ENCODE results near the gene HOMER2.

The HOMER2 gene

GRCh38 chr15:82978438-82978837, 25.9 kb upstream of the HOMER2 start:
- Histone ChIP-seq H3K27me3 (ENCODE audit: insufficient read depth, low read length, poor library complexity, severe bottlenecking) (no peaks in the 10 kb centered on the region), H3K4me2 (ENCODE audit: low read depth, low read length, poor library complexity, severe bottlenecking) (no peak overlapping the region), H3K4me1 (ENCODE audit: insufficient read depth, low read length, poor library complexity, severe bottlenecking) (no peaks in the 10 kb centered on the region), H4K20me1 (ENCODE audit: insufficient read depth, low read length, poor library complexity, severe bottlenecking) (no peaks in the 10 kb centered on the region), H3K36me3 (ENCODE audit: insufficient read depth, low read length) (no peaks in the 10 kb centered on the region), H3K4me3 (ENCODE audit: low read length, poor library complexity, severe bottlenecking) (no peak overlapping the region), H3K9me3 (ENCODE audit: insufficient read depth, low read depth, low read length) (no peaks in the 10 kb centered on the region), H3K9ac (ENCODE audit: low read depth, low read length, poor library complexity, severe bottlenecking) (no peak overlapping the region), H3K79me2 (ENCODE audit: insufficient read depth, low read length) (no peaks in the 10 kb centered on the region), H3K9me2 (replicated peaks; ENCODE audit: low read depth, low read length) (no peaks in the 10 kb centered on the region), H2AFZ (ENCODE audit: low read length) (no peak overlapping the region), H3F3A (ENCODE audit: low read depth) (no peaks in the 10 kb centered on the region)
- no peak for TF ChIP-seq CTCF (conservative IDR thresholded peaks at IDR 0.05; ENCODE audit: low read length)
- no peak for TF ChIP-seq EZH2phosphoT487 (IDR thresholded peaks at IDR 0.05; ENCODE audit: borderline replicate concordance)

GRCh38 chr15:82977076-82977475, 24.6 kb upstream of the HOMER2 start:
- TF ChIP-seq CTCF (conservative IDR thresholded peaks at IDR 0.05; ENCODE audit: low read length): no peak
- no peak for TF ChIP-seq EZH2phosphoT487 (IDR thresholded peaks at IDR 0.05; ENCODE audit: borderline replicate concordance)

GRCh38 chr15:82972990-82973389, 20.5 kb upstream of the HOMER2 start:
- no peaks in the 10 kb centered on the region for H3F3A ChIP-seq (ENCODE audit: low read depth)
- H3K9me2 ChIP-seq (replicated peaks; ENCODE audit: low read depth, low read length): no peaks in the 10 kb centered on the region
- H3K4me2 ChIP-seq (ENCODE audit: low read depth, low read length, poor library complexity, severe bottlenecking): no peak overlapping the region
- no peaks in the 10 kb centered on the region for H3K79me2 ChIP-seq (ENCODE audit: insufficient read depth, low read length)
- H2AFZ ChIP-seq (ENCODE audit: low read length): no peak overlapping the region
- H3K4me1 ChIP-seq (ENCODE audit: insufficient read depth, low read length, poor library complexity, severe bottlenecking): no peaks in the 10 kb centered on the region
- no peaks in the 10 kb centered on the region for H3K9me3 ChIP-seq (ENCODE audit: insufficient read depth, low read depth, low read length)
- H4K20me1 ChIP-seq (ENCODE audit: insufficient read depth, low read length, poor library complexity, severe bottlenecking): no peaks in the 10 kb centered on the region
- H3K36me3 ChIP-seq (ENCODE audit: insufficient read depth, low read length): no peaks in the 10 kb centered on the region
- no peaks in the 10 kb centered on the region for H3K27me3 ChIP-seq (ENCODE audit: insufficient read depth, low read length, poor library complexity, severe bottlenecking)
- H3K4me3 ChIP-seq (ENCODE audit: low read length, poor library complexity, severe bottlenecking): no peak overlapping the region
- no peak overlapping the region for H3K9ac ChIP-seq (ENCODE audit: low read depth, low read length, poor library complexity, severe bottlenecking)
- TF ChIP-seq CTCF (conservative IDR thresholded peaks at IDR 0.05; ENCODE audit: low read length) (no peak), EZH2phosphoT487 (IDR thresholded peaks at IDR 0.05; ENCODE audit: borderline replicate concordance) (no peak)

More at GRCh38 chr15:82977076-82977475, 24.6 kb upstream of the HOMER2 start:
- Histone ChIP-seq H3K4me1 (ENCODE audit: insufficient read depth, low read length, poor library complexity, severe bottlenecking) (no peaks in the 10 kb centered on the region), H3F3A (ENCODE audit: low read depth) (no peaks in the 10 kb centered on the region), H4K20me1 (ENCODE audit: insufficient read depth, low read length, poor library complexity, severe bottlenecking) (no peaks in the 10 kb centered on the region), H3K9me3 (ENCODE audit: insufficient read depth, low read depth, low read length) (no peaks in the 10 kb centered on the region), H3K9me2 (replicated peaks; ENCODE audit: low read depth, low read length) (no peaks in the 10 kb centered on the region), H2AFZ (ENCODE audit: low read length) (no peak overlapping the region), H3K4me2 (ENCODE audit: low read depth, low read length, poor library complexity, severe bottlenecking) (no peak overlapping the region), H3K9ac (ENCODE audit: low read depth, low read length, poor library complexity, severe bottlenecking) (no peak overlapping the region), H3K36me3 (ENCODE audit: insufficient read depth, low read length) (no peaks in the 10 kb centered on the region), H3K27me3 (ENCODE audit: insufficient read depth, low read length, poor library complexity, severe bottlenecking) (no peaks in the 10 kb centered on the region), H3K4me3 (ENCODE audit: low read length, poor library complexity, severe bottlenecking) (no peak overlapping the region), H3K79me2 (ENCODE audit: insufficient read depth, low read length) (no peaks in the 10 kb centered on the region)

Data from Loucy (cell line).